HCT116 (cell line): ENCODE data around the gene FREM1.

ENCODE experiments used
- CBX3 ChIP-seq: IDR thresholded peaks from 2 replicates; pipeline ENCODE4 v1.6.1; 2012; ENCODE audit warnings: low read depth
- CTCF ChIP-seq, 3 experiments: fragments of 200-600 bp in 1 of 3; sonication (generic) in 1 of 3; IDR thresholded peaks in 2 of 3; conservative IDR thresholded peaks in 1 of 3; 2 replicates each; pipeline ENCODE4 v1.5.1; 2012 to 2017; ENCODE audit warnings: low read depth in 2 of 3, low read length in 2 of 3, antibody characterized with exemption in 1 of 3, borderline replicate concordance in 1 of 3, control low read depth in 1 of 3, mild to moderate bottlenecking in 1 of 3, mixed read lengths in 1 of 3, mixed run types in 1 of 3, moderate library complexity in 1 of 3; ENCODE audit not compliant: insufficient read depth in 1 of 3
- EGR1 ChIP-seq: IDR thresholded peaks from 2 replicates; pipeline ENCODE4 v1.6.1; 2012; ENCODE audit warnings: low read depth
- POLR2A ChIP-seq: IDR thresholded peaks from 2 replicates; pipeline ENCODE4 v1.7.0; 2011; ENCODE audit warnings: borderline replicate concordance; ENCODE audit not compliant: insufficient read depth, insufficient read length; ENCODE audit errors: extremely low read depth
- POLR2AphosphoS5 ChIP-seq: IDR thresholded peaks from 2 replicates; pipeline ENCODE4 v1.6.1; 2011; ENCODE audit warnings: mild to moderate bottlenecking, low read depth, low read length, moderate library complexity
- RAD21 ChIP-seq: IDR thresholded peaks from 2 replicates; pipeline ENCODE4 v1.6.1; 2012; ENCODE audit warnings: low read depth, mild to moderate bottlenecking
- REST ChIP-seq: IDR thresholded peaks from 2 replicates; pipeline ENCODE4 v1.6.1; 2012; ENCODE audit warnings: low read depth
- SIN3A ChIP-seq: IDR thresholded peaks from 2 replicates; pipeline ENCODE4 v1.6.1; 2012; ENCODE audit warnings: low read depth
- ZBTB33 ChIP-seq: IDR thresholded peaks from 2 replicates; pipeline ENCODE4 v1.6.1; 2011; ENCODE audit warnings: mild to moderate bottlenecking, low read length, moderate library complexity; ENCODE audit not compliant: insufficient replicate concordance; ENCODE audit errors: extremely low read depth
- ZNF274 ChIP-seq: fragments of 200-500 bp; sonication (Bioruptor generic); IDR thresholded peaks from 2 replicates; pipeline ENCODE4 v1.6.1; 2014; ENCODE audit warnings: mild to moderate bottlenecking, low read depth, low read length, inconsistent platforms

DNA sequence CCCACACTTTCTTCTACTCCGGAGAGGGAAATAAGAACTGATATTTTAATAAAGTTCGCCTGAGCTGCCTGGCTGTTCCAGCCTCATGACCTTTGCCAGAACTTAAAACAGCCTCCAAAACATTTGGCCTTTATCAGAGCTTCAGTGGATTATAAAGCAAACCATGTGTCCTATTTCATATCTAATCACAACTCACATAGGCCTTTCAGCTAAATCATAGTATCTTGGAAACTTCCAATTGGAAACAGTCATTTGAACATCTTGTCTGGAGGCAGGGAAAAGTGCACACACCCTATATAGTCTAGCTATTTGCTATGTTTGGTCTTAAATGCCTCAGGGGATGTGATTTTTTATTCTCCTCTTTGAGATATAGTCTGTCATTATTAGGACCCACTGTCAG, 46.0 kb upstream of the FREM1 start:
- TF ChIP-seq CBX3: no peak
- no peak for TF ChIP-seq REST
- TF ChIP-seq CTCF (IDR thresholded peaks at IDR 0.05 in 2 of 3, conservative IDR thresholded peaks at IDR 0.05 in 1 of 3; ENCODE audit: borderline replicate concordance in 1 of 3, insufficient read depth in 1 of 3, low read depth in 2 of 3, low read length in 2 of 3): no peak
- no peak for TF ChIP-seq POLR2AphosphoS5
- TF ChIP-seq ZBTB33: no peak
- no peak for TF ChIP-seq POLR2A
- no peak for TF ChIP-seq EGR1
- no peak for TF ChIP-seq SIN3A
- TF ChIP-seq RAD21: no peak
- no peak for TF ChIP-seq ZNF274
